ENCODE results near the gene FILIP1L. TPM values are rescaled to one million over a fixed set of nuclear protein-coding genes. Genes with fewer than 3 reads are reported as not detected.

The FILIP1L gene
- polyA plus RNA-seq, 1 of the 3 experiments (the other 2 are of a cell fraction): 26.8 TPM

- TF ChIP-seq RAD21 (IDR thresholded peaks at IDR 0.05; ENCODE audit: low read length) (no peak), TEAD4 (IDR thresholded peaks at IDR 0.05; ENCODE audit: borderline replicate concordance, insufficient read depth) (peak; percentile 81), ZBTB33 (IDR thresholded peaks at IDR 0.05; ENCODE audit: borderline replicate concordance, low read depth) (0 out of 2 replicates have a peak, but pooled peaks have one; percentile 22), ELF1 (IDR thresholded peaks at IDR 0.05) (no peak), YY1 (IDR thresholded peaks at IDR 0.05; ENCODE audit: low read depth) (no peak), MEF2A (IDR thresholded peaks at IDR 0.05; ENCODE audit: borderline replicate concordance, low read depth) (peak; percentile 37; the same call in 1 of the 2 replicates), TCF12 (IDR thresholded peaks at IDR 0.05) (peak; percentile 87), GATA2 (CRISPR knock-in tag; IDR thresholded peaks at IDR 0.05) (no peak)
- TF ChIP-seq, protein P1, sequence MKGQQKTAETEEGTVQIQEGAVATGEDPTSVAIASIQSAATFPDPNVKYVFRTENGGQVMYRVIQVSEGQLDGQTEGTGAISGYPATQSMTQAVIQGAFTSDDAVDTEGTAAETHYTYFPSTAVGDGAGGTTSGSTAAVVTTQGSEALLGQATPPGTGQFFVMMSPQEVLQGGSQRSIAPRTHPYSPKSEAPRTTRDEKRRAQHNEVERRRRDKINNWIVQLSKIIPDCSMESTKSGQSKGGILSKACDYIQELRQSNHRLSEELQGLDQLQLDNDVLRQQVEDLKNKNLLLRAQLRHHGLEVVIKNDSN (IDR thresholded peaks at IDR 0.05; ENCODE audit: borderline replicate concordance, low read depth): no peak
Observed at GRCh38 chr3:99901200-99901926, 212.9 kb downstream of the FILIP1L start (continued).

DNA sequence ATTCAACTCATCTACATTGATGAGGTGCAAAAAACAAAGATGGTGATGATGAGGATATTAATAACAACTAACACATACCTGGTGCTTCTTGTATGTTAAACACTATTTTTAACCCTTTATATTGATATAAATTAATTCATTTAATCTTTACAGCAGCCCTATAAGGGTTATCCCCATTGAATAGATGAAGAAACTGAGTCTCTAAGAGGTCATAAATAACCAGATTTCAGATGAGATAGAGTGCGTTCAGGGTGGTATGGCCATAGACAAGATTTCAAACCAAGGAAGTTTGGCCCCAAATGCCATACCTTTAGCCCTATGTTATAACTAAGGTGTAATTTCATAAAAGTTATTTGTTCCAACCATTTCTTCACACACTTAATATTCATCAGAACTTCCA lies 214.1 kb downstream of the FILIP1L start:
- POLR2A ChIA-PET: no interaction called here
- CTCF ChIA-PET: interaction anchor here (1.4 kb wide), 2 partner anchors 10 to 30 kb away, joined by 4 read pairs; no protein-coding TSS in a partner anchor

More for the DNA sequence above, 214.1 kb downstream of the FILIP1L start:
- no peaks in the 10 kb centered on the region for H3K36me3 ChIP-seq (replicated peaks in 1 of 2; ENCODE audit: control insufficient read depth in 1 of 2, insufficient read depth in 2 of 2, low read length in 1 of 2)
- peaks cover 18% of the 10 kb centered on the region for H3K79me2 ChIP-seq (ENCODE audit: insufficient read depth)
- H2AFZ ChIP-seq (ENCODE audit: low read depth): no peak overlapping the region
- no peaks in the 10 kb centered on the region for H3K9me2 ChIP-seq
- H3K4me3 ChIP-seq (ENCODE audit: low read depth in 2 of 2, low read length in 1 of 2): no peak overlapping the region
- H3K9ac ChIP-seq: peak overlapping the region; percentile 60; the same call in 1 of the 2 replicates
- no peaks in the 10 kb centered on the region for H3K27me3 ChIP-seq (ENCODE audit: insufficient read depth)
- TF ChIP-seq FOSL2 (IDR thresholded peaks at IDR 0.05; ENCODE audit: borderline replicate concordance, low read depth) (no peak), NRF1 (IDR thresholded peaks at IDR 0.05; ENCODE audit: low read depth, low read length) (no peak), MEF2A (IDR thresholded peaks at IDR 0.05; ENCODE audit: borderline replicate concordance, low read depth) (no peak), NFIC (IDR thresholded peaks at IDR 0.05; ENCODE audit: borderline replicate concordance) (no peak), TAF1 (IDR thresholded peaks at IDR 0.05; ENCODE audit: borderline replicate concordance, low read depth, low read length) (no peak), CTCF (IDR thresholded peaks at IDR 0.05) (no peak), GABPA (IDR thresholded peaks at IDR 0.05; ENCODE audit: low read depth) (no peak), FOXJ3 (CRISPR knock-in tag; IDR thresholded peaks at IDR 0.05) (no peak), GATA2 (CRISPR knock-in tag; IDR thresholded peaks at IDR 0.05) (no peak), RAD21 (IDR thresholded peaks at IDR 0.05; ENCODE audit: low read length) (no peak)
- TF ChIP-seq, protein P2, sequence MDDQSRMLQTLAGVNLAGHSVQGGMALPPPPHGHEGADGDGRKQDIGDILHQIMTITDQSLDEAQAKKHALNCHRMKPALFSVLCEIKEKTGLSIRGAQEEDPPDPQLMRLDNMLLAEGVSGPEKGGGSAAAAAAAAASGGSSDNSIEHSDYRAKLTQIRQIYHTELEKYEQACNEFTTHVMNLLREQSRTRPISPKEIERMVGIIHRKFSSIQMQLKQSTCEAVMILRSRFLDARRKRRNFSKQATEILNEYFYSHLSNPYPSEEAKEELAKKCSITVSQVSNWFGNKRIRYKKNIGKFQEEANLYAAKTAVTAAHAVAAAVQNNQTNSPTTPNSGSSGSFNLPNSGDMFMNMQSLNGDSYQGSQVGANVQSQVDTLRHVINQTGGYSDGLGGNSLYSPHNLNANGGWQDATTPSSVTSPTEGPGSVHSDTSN (IDR thresholded peaks at IDR 0.05): no peak
- TF ChIP-seq, protein P3, sequence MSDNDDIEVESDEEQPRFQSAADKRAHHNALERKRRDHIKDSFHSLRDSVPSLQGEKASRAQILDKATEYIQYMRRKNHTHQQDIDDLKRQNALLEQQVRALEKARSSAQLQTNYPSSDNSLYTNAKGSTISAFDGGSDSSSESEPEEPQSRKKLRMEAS (IDR thresholded peaks at IDR 0.05; ENCODE audit: low read depth): no peak
- TF ChIP-seq, protein P4, sequence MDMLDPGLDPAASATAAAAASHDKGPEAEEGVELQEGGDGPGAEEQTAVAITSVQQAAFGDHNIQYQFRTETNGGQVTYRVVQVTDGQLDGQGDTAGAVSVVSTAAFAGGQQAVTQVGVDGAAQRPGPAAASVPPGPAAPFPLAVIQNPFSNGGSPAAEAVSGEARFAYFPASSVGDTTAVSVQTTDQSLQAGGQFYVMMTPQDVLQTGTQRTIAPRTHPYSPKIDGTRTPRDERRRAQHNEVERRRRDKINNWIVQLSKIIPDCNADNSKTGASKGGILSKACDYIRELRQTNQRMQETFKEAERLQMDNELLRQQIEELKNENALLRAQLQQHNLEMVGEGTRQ (IDR thresholded peaks at IDR 0.05; ENCODE audit: borderline replicate concordance, low read depth, low read length): no peak
- no peaks in the 10 kb centered on the region for H3K9me3 ChIP-seq
- H3K4me2 ChIP-seq: no peak overlapping the region
- peaks cover 38% of the 10 kb centered on the region for H3F3A ChIP-seq (replicated peaks; ENCODE audit: insufficient read depth)
- peaks cover 13 to 42% of the 10 kb centered on the region in 2 experiments for H3K4me1 ChIP-seq (ENCODE audit: control insufficient read depth in 1 of 2, insufficient read depth in 2 of 2, low read depth in 1 of 2, low read length in 1 of 2)
- H4K20me1 ChIP-seq (ENCODE audit: insufficient read depth): no peaks in the 10 kb centered on the region
- peak overlapping the region in 1 of 2 experiments; percentile 88; a peak in 3 of 4 replicates for H3K27ac ChIP-seq (ENCODE audit: low read depth in 2 of 2, low read length in 1 of 2)
- WGBS (ENCODE audit: low lambda C conversion rate): 100% methylated on average over 1 of the region's 1 CpG
- DNase-seq: no peak

Measured in SK-N-SH (cell line).